ENCODE data around the gene COL4A2. TPM values are rescaled to one million over a fixed set of nuclear protein-coding genes. Genes with fewer than 3 reads are reported as not detected.

COL4A2 gene
- total RNA-seq, 1 donor from 2014 or later = not detected

DNA sequence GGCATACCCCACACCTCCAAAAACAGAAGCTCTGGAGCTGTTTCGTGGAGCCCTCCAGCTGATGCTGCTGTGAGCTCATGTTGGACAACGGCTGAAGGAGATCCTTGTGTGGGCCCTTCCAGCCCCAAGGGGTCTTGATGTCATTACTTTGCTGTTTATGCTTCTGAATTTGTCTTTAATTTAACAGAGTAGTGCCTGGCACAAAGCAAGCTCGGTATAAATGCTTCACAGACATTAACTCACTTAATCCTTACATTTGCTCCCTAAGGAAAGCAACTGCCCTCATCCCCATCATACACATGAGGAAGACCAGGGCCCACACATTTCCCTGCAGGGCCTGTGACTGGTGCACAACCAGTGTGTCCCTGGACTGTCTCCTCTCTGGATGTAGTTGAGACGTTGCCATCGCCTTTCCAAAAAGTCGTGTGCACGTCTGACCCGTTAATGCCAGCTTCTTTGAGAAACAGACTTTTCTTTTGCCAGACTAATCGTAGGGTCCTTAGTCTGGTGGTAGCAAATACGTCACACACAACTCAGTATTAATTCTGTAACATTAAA lies 7.7 kb upstream of the COL4A2 start:
- Mint-ChIP-seq H3K27me3 (peaks cover 53% of the 10 kb centered on the region), H3K4me3 (no peak overlapping the region), H3K4me1 (no peaks in the 10 kb centered on the region), H3K9me3 (no peaks in the 10 kb centered on the region), H3K27ac (no peak overlapping the region), H3K36me3 (ENCODE audit: low read depth) (no peaks in the 10 kb centered on the region)
- DNase-seq = no peak
- intact Hi-C loops (cut with micrococcal nuclease) = no loop called here
- TF ChIP-seq, protein P1, sequence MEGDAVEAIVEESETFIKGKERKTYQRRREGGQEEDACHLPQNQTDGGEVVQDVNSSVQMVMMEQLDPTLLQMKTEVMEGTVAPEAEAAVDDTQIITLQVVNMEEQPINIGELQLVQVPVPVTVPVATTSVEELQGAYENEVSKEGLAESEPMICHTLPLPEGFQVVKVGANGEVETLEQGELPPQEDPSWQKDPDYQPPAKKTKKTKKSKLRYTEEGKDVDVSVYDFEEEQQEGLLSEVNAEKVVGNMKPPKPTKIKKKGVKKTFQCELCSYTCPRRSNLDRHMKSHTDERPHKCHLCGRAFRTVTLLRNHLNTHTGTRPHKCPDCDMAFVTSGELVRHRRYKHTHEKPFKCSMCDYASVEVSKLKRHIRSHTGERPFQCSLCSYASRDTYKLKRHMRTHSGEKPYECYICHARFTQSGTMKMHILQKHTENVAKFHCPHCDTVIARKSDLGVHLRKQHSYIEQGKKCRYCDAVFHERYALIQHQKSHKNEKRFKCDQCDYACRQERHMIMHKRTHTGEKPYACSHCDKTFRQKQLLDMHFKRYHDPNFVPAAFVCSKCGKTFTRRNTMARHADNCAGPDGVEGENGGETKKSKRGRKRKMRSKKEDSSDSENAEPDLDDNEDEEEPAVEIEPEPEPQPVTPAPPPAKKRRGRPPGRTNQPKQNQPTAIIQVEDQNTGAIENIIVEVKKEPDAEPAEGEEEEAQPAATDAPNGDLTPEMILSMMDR (IDR thresholded peaks at IDR 0.05) = no peak
- ChIA-PET POLR2A (no interaction called here), CTCF (no interaction called here)
- ATAC-seq (ENCODE audit: low read depth) = no peak

GRCh38 chr13:110300090-110300815 lies 6.8 kb upstream of the COL4A2 start:
- no peak for ATAC-seq (ENCODE audit: low read depth)
- peaks cover 59% of the 10 kb centered on the region for H3K27me3 Mint-ChIP-seq
- no peaks in the 10 kb centered on the region for H3K4me1 Mint-ChIP-seq
- TF ChIP-seq, protein P1 (IDR thresholded peaks at IDR 0.05) = no peak
- H3K4me3 Mint-ChIP-seq = no peak overlapping the region
- POLR2A ChIA-PET = no interaction called here
- no peaks in the 10 kb centered on the region for H3K36me3 Mint-ChIP-seq (ENCODE audit: low read depth)
- H3K9me3 Mint-ChIP-seq = no peaks in the 10 kb centered on the region
- H3K27ac Mint-ChIP-seq = no peak overlapping the region
- CTCF ChIA-PET = no interaction called here
- no peak for DNase-seq
- intact Hi-C loops (cut with micrococcal nuclease) = no loop called here

DNA sequence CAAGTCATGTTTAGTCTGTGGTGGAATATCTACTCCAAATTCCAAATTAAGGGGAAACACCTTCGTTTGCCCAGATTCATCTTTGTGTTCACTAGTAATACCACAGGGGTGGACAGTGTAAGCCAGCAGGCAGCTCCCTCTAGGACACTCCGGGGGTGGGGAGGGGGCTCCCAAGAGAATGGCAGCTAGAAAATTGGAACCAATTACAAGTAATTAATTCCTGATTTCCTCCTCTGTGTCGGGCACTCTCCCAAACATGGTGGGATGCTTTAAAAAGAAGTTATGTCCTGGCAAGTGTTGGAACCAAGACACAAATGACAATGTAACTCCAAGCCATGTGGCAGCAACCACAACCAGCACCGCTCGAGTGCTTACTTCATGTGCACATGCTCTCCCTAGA lies 6.0 kb upstream of the COL4A2 start:
- Mint-ChIP-seq H3K4me3 (no peak overlapping the region), H3K27me3 (peaks cover 60% of the 10 kb centered on the region), H3K27ac (no peak overlapping the region), H3K4me1 (no peaks in the 10 kb centered on the region), H3K36me3 (ENCODE audit: low read depth) (no peaks in the 10 kb centered on the region), H3K9me3 (no peaks in the 10 kb centered on the region)
- TF ChIP-seq, protein P1 (IDR thresholded peaks at IDR 0.05) = no peak
- ATAC-seq (ENCODE audit: low read depth) (no peak), DNase-seq (no peak)
- intact Hi-C loops (cut with micrococcal nuclease) = no loop called here
- ChIA-PET POLR2A (no interaction called here), CTCF (no interaction called here)

DNA sequence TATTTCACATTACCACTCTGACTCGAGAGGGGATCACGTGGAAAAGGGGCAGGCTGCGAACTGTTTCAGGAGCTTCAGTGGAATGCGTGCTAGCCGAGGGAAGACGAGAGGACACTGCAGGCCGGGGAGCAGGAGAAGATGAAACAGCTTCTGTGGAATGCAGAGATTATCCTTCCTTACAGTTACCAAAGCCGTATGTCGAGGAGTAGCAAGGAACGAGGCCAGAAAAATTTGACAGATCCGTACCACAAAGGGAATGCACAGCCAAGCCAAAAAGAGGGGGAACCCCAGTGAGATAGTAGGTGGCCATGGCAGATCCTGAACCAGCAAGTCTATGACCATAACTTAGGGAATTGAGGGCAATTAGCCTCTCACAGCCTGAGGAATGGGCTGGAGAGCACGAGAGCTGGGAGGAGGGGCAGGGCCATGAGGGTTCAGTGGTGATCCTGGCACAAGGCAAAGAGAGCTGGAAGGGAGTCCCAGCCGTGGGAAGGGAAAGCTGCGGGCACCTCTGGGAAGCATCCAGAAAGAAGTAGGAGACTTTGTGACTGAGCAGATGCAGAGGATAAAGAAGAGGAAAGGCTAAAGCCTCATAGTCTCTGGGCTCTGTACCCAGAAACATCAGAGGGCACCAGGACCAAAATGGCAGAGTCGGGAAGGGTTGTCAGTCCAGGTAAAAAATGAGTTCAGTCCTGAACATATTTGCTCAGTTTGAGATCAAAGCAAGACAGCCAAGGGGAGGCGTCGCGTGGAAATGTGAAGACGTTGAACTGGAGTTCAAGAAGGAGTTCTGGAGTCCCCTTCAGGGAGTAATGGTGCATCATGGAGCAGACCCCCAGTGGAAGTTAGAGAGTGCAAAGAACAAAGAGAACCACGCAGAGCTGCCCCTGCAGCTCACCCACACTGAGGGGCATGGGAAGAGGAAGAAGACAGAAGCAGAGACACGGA lies 5.2 kb upstream of the COL4A2 start:
- DNase-seq (no peak), ATAC-seq (ENCODE audit: low read depth) (no peak)
- H3K4me1 Mint-ChIP-seq = no peaks in the 10 kb centered on the region
- intact Hi-C loops (cut with micrococcal nuclease) = no loop called here
- TF ChIP-seq, protein P1 (IDR thresholded peaks at IDR 0.05) = no peak
- H3K27ac Mint-ChIP-seq = no peak overlapping the region
- no peak overlapping the region for H3K4me3 Mint-ChIP-seq
- no peaks in the 10 kb centered on the region for H3K36me3 Mint-ChIP-seq (ENCODE audit: low read depth)
- ChIA-PET CTCF (no interaction called here), POLR2A (no interaction called here)
- no peaks in the 10 kb centered on the region for H3K9me3 Mint-ChIP-seq
- peaks cover 60% of the 10 kb centered on the region for H3K27me3 Mint-ChIP-seq

DNA sequence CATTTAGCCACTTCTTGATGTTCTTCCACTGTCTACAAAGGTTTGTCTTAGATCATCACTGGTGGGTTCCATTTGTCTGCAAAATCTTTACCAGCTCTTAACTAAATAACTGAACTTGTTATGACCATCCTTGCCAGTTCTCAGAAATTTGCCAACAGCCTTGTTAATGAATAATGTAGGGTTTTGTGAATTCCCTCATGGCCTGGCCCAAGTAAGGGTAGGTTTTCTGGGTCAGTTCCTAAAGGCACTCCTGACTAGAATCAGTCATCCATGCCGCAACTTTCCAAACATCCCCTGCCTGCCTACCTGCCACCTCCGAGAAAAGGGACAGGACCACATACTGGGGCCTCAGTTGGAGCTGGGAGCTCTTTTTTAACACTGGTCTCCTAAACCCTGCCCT lies 4.1 kb upstream of the COL4A2 start:
- peaks cover 56% of the 10 kb centered on the region for H3K27me3 Mint-ChIP-seq
- no peak overlapping the region for H3K27ac Mint-ChIP-seq
- H3K36me3 Mint-ChIP-seq (ENCODE audit: low read depth) = no peaks in the 10 kb centered on the region
- H3K4me1 Mint-ChIP-seq = no peaks in the 10 kb centered on the region
- ChIA-PET CTCF (no interaction called here), POLR2A (no interaction called here)
- no peak for ATAC-seq (ENCODE audit: low read depth)
- no peak overlapping the region for H3K4me3 Mint-ChIP-seq
- TF ChIP-seq, protein P1 (IDR thresholded peaks at IDR 0.05) = no peak
- no peaks in the 10 kb centered on the region for H3K9me3 Mint-ChIP-seq
- intact Hi-C loops (cut with micrococcal nuclease) = no loop called here
- DNase-seq = no peak
